GM13977 (cell line): Measurements from ENCODE around the gene TNIP1.

Source experiments
- DNase-seq: peaks from one replicate; pipeline ENCODE4 v3.0.0; 2012; ENCODE audit warnings: low spot score
- CTCF ChIP-seq: IDR thresholded peaks from 2 replicates; pipeline ENCODE4 v1.5.1; 2012; ENCODE audit warnings: mild to moderate bottlenecking, control low read depth; ENCODE audit not compliant: insufficient read depth; ENCODE audit errors: extremely low read depth, missing control alignments
- in situ Hi-C: fragments of 300-500 bp; cut with MboI; formaldehyde crosslinking; loops from one replicate; pipeline ENCODE4 v1.12.0; 2022; ENCODE audit warnings: low sequenced_read_pairs, low pct_unique_long_range_greater_than_20kb, mixed read lengths, inconsistent platforms; ENCODE audit not compliant: unreplicated experiment

TNIP1 gene

GRCh38 chr5:151074557-151074956 is 6.3 kb downstream of the TNIP1 start:
- in situ Hi-C loops = no loop called here
- TF ChIP-seq CTCF = no peak

GRCh38 chr5:151073280-151073679 is 7.6 kb downstream of the TNIP1 start:
- in situ Hi-C loops = no loop called here
- TF ChIP-seq CTCF = no peak

More at GRCh38 chr5:151074557-151074956, 6.3 kb downstream of the TNIP1 start:
- DNase-seq = no peak

DNA sequence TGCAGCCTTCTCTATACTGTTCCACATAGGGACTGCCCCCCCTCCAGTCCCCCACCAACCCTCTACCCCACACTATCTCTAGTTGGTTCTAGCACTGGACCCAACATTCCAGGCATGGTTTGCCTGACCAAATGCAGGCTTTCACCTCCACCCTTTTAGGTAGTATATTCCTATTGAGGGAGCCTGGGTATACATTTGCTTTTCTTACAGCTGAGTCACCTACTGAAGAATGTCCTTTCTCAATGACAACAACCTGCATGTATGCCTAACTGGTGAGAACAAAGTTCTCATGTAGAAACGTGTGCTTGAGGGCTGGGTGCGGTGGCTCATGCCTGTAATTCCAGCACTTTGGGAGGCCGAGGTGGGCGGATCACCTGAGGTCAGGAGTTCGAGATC is 8.2 kb downstream of the TNIP1 start:
- TF ChIP-seq CTCF = no peak
- DNase-seq = no peak
- in situ Hi-C loops = no loop called here

More at GRCh38 chr5:151073280-151073679, 7.6 kb downstream of the TNIP1 start:
- DNase-seq = no peak

GRCh38 chr5:151071848-151072629 is 8.8 kb downstream of the TNIP1 start:
- DNase-seq = no peak
- no peak for TF ChIP-seq CTCF
- in situ Hi-C loops = no loop called here

DNA sequence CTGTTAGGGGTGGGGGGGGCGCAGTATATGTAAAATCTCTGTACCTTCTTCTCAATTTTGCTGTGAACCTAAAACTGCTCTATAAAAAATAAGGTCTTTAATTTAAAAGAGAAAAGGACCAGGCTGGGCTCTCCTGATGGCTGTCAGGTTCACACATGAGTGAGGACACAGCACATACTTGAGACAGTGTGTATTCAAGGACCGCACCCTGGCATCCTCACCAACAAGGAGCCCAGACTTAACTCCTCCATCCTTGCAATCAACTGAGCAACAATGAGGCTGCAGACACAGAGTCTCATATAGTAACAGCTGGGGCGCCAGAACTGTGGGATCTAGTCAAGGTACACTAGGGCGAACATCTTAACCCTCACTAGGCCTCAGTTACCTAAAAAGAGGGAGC is 9.8 kb downstream of the TNIP1 start:
- in situ Hi-C loops = no loop called here
- TF ChIP-seq CTCF = no peak
- DNase-seq = no peak

- in situ Hi-C loops = no loop called here
- no peak for DNase-seq
- TF ChIP-seq CTCF = no peak
Measured at GRCh38 chr5:151070449-151070848, 10.4 kb downstream of the TNIP1 start.
